ENCODE results near the gene AKAP13. TPM values are rescaled to one million over a fixed set of nuclear protein-coding genes. Genes with fewer than 3 reads are reported as not detected.

The AKAP13 gene
- total and polyA plus RNA-seq, 2 of the 8 experiments (the other 6 are each of a cell fraction or from before 2014, with no cell fraction given) = 14.0 to 46.2 TPM

GRCh38 chr15:85764649-85765277 is 384.4 kb downstream of the AKAP13 start:
- no peak overlapping the region for H2AFZ ChIP-seq (ENCODE audit: low read length)

More at GRCh38 chr15:85764649-85765277, 384.4 kb downstream of the AKAP13 start:
- Histone ChIP-seq H3K27ac (ENCODE audit: low read depth, low read length) (no peak overlapping the region), H3K4me1 (replicated peaks in 1 of 4; ENCODE audit: control insufficient read depth in 3 of 4, insufficient read depth in 4 of 4, low read length in 3 of 4) (peaks cover 0 to 8% (median 3%) of the 10 kb centered on the region in 4 experiments; a peak in 4 of 7 replicates), H3K79me1 (ENCODE audit: low read depth, low read length) (peaks cover 30% of the 10 kb centered on the region), H3K79me2 (ENCODE audit: control insufficient read depth in 1 of 2, insufficient read depth in 2 of 2, low read length in 2 of 2) (peaks cover 0 to 61% of the 10 kb centered on the region in 2 experiments; a peak in 3 of 4 replicates), H3K56ac (replicated peaks; ENCODE audit: insufficient read length, low read depth, low read length) (no peak overlapping the region), H3K14ac (ENCODE audit: insufficient read length) (no peak overlapping the region), H3K4me3 (ENCODE audit: extremely low read depth in 1 of 4, insufficient read depth in 2 of 4, low read depth in 3 of 4, low read length in 4 of 4) (no peak overlapping the region), H2BK12ac (ENCODE audit: low read depth, low read length) (no peak overlapping the region), H2AK5ac (ENCODE audit: low read depth, low read length) (no peak overlapping the region), H3K36me3 (ENCODE audit: control insufficient read depth in 2 of 4, insufficient read depth in 4 of 4, low read length in 3 of 4) (peaks cover 3 to 9% (median 6%) of the 10 kb centered on the region in 4 experiments; a peak in 6 of 8 replicates), H2BK5ac (ENCODE audit: low read depth, low read length) (0 out of 2 replicates have a peak overlapping the region, but pooled peaks have one; percentile 12), H4K5ac (ENCODE audit: insufficient read length, low read depth, low read length) (no peak overlapping the region), H3K18ac (ENCODE audit: extremely low read depth, low read length) (0 out of 2 replicates have a peak overlapping the region, but pooled peaks have one; percentile 29), H3K23ac (ENCODE audit: insufficient read length) (no peak overlapping the region), H3K27me3 (replicated peaks in 1 of 4; ENCODE audit: control insufficient read depth in 3 of 4, extremely low read depth in 1 of 4, insufficient read depth in 3 of 4, low read length in 3 of 4) (no peaks in the 10 kb centered on the region), H3K9me3 (ENCODE audit: insufficient read depth in 2 of 2, low read depth in 1 of 2, low read length in 1 of 2) (no peaks in the 10 kb centered on the region; a peak in 1 of 4 replicates), H4K20me1 (replicated peaks in 1 of 2; ENCODE audit: control insufficient read depth in 1 of 2, insufficient read depth in 2 of 2, low read length in 2 of 2) (peaks cover 13 to 23% of the 10 kb centered on the region in 2 experiments), H3K4ac (replicated peaks; ENCODE audit: insufficient read length, low read depth, low read length) (no peak overlapping the region), H4K8ac (ENCODE audit: extremely low read depth, insufficient read depth, low read length) (no peak overlapping the region), H3K9ac (replicated peaks in 1 of 4; ENCODE audit: extremely low read depth in 1 of 4, low read depth in 3 of 4, low read length in 3 of 4) (no peak overlapping the region), H2BK15ac (ENCODE audit: low read length) (no peak overlapping the region), H2BK120ac (replicated peaks; ENCODE audit: low read depth, low read length) (no peak overlapping the region), H3K4me2 (ENCODE audit: insufficient read depth in 1 of 2, low read depth in 2 of 2, low read length in 2 of 2) (no peak overlapping the region), H3K23me2 (ENCODE audit: low read depth, low read length) (no peaks in the 10 kb centered on the region), H2BK20ac (ENCODE audit: low read length) (no peak overlapping the region), H4K91ac (replicated peaks; ENCODE audit: insufficient read length, low read length) (no peak overlapping the region)
- ChIA-PET CTCF (ENCODE audit: partially characterized antibody) (interaction anchor here (1.2 to 3.9 kb wide), 5 partner anchors 11 to 33 kb away, joined by 3 to 14 read pairs (median 10); no protein-coding TSS in a partner anchor), POLR2A (ENCODE audit: partially characterized antibody) (interaction anchor here (1.1 to 5.1 kb wide), 2 partner anchors 14 to 33 kb away, joined by 3 to 22 read pairs; no protein-coding TSS in a partner anchor)
- TF ChIP-seq JUND (IDR thresholded peaks at IDR 0.05; ENCODE audit: low read length) = no peak
- TF ChIP-seq NANOG (IDR thresholded peaks at IDR 0.05; ENCODE audit: insufficient read depth, low read depth, low read length, poor library complexity, severe bottlenecking) = no peak
- TF ChIP-seq TAF1 (IDR thresholded peaks at IDR 0.05; ENCODE audit: low read depth, low read length) = no peak
- no peak for TF ChIP-seq EP300 (IDR thresholded peaks at IDR 0.05; ENCODE audit: borderline replicate concordance in 1 of 2, low read depth in 2 of 2, low read length in 2 of 2)
- TF ChIP-seq MAX (IDR thresholded peaks at IDR 0.05) = no peak
- no peak for TF ChIP-seq EZH2 (IDR thresholded peaks at IDR 0.05; ENCODE audit: low read depth, low read length, severe bottlenecking)
- TF ChIP-seq CBX5 (IDR thresholded peaks at IDR 0.05; ENCODE audit: low read depth, low read length) = no peak
- TF ChIP-seq GABPA (IDR thresholded peaks at IDR 0.05; ENCODE audit: borderline replicate concordance, insufficient read depth, low read length) = no peak
- TF ChIP-seq RNF2 (IDR thresholded peaks at IDR 0.05; ENCODE audit: borderline replicate concordance, low read depth, low read length, missing control alignments, poor library complexity, severe bottlenecking) = no peak
- TF ChIP-seq TCF12 (IDR thresholded peaks at IDR 0.05; ENCODE audit: low read depth, low read length) = no peak
- no peak for TF ChIP-seq POLR2AphosphoS5 (IDR thresholded peaks at IDR 0.05; ENCODE audit: low read depth, low read length)
- DNase-seq (ENCODE audit: low read depth in 1 of 2, low spot score in 2 of 2) = no peak
- WGBS, 2 experiments (ENCODE audit: extremely low coverage in 1 of 2, insufficient coverage in 1 of 2, insufficient read length in 1 of 2, insufficient replicate concordance in 2 of 2, low coverage in 1 of 2, low lambda C conversion rate in 2 of 2, missing lambda C conversion rate in 1 of 2) = 96% methylated on average over 3 of the region's 3 CpGs; no CpG with 5 or more reads in 1 of the 2 experiments
- no peak for FAIRE-seq

Measured in H1 (cell line).